ENCODE results near the gene KCNT1.

GRCh38 chr9:135751501-135751900 lies 49.5 kb downstream of the KCNT1 start:
- TF ChIP-seq CTCF (IDR thresholded peaks at IDR 0.05; ENCODE audit: low read depth, low read length) (no peak), POLR2A (IDR thresholded peaks at IDR 0.05; ENCODE audit: extremely low read depth, insufficient read length) (no peak), MAX (IDR thresholded peaks at IDR 0.05; ENCODE audit: low read depth, low read length) (no peak), MYC (IDR thresholded peaks at IDR 0.05; ENCODE audit: low read depth, low read length) (no peak)
